Activated B cell treated with CpG ODN at 0.5 μM for 24 hours (primary cell): ENCODE data around the gene PAGR1. TPM values are rescaled to one million over a fixed set of nuclear protein-coding genes. Genes with fewer than 3 reads are reported as not detected.

ENCODE experiments used
- ATAC-seq: fragments of 200-7000 bp; cut with Tn5 transposase; one replicate; pipeline ENCODE4 v1.10.0; 2021; ENCODE audit warnings: low read depth, mild to moderate bottlenecking, moderate library complexity
- CTCF ChIA-PET: fragments of 350-600 bp; sonication (Branson Sonifier 250); formaldehyde crosslinking; loops from one replicate; lab custom pipeline; 2021; ENCODE audit warnings: antibody characterized with exemption; lab: Charles Lee
- POLR2A ChIA-PET: fragments of 350-600 bp; sonication (Branson Sonifier 250); formaldehyde crosslinking; loops from one replicate; lab custom pipeline; 2021; ENCODE audit warnings: antibody characterized with exemption; lab: Charles Lee
- DNase-seq: peaks from one replicate; pipeline ENCODE4 v3.0.0; 2022
- H3K27ac Mint-ChIP-seq: one replicate; pipeline ENCODE4 v1.8.0; 2020; ENCODE audit warnings: mixed read lengths
- H3K27me3 Mint-ChIP-seq: one replicate; pipeline ENCODE4 v1.8.0; 2021; ENCODE audit warnings: mixed read lengths
- H3K36me3 Mint-ChIP-seq: one replicate; pipeline ENCODE4 v1.8.0; 2021; ENCODE audit warnings: low read depth, mixed read lengths
- H3K4me1 Mint-ChIP-seq: one replicate; pipeline ENCODE4 v1.8.0; 2021; ENCODE audit warnings: mixed read lengths
- H3K4me3 Mint-ChIP-seq: one replicate; pipeline ENCODE4 v1.8.0; 2020; ENCODE audit warnings: mild to moderate bottlenecking, mixed read lengths
- H3K9me3 Mint-ChIP-seq: one replicate; pipeline ENCODE4 v1.8.0; 2020; ENCODE audit warnings: mixed read lengths
- CTCF ChIP-seq: fragments of 200-600 bp; IDR thresholded peaks from one replicate; pipeline ENCODE4 v1.8.0; 2022; ENCODE audit warnings: antibody characterized with exemption, mild to moderate bottlenecking
- intact Hi-C: fragments of 100-400 bp; cut with micrococcal nuclease; formaldehyde crosslinking; loops from one replicate; pipeline ENCODE4 v1.15.1; 2024
- total RNA-seq: library from RNA; stranded (reverse); gene quantifications from 2 replicates; pipeline ENCODE4 v1.2.3, GENCODE V29; 2022

PAGR1 gene
- 18.6 and 20.3 TPM in 2 replicates for total RNA-seq

- DNase-seq, result peak; percentile 97
- H3K27ac Mint-ChIP-seq, result peak within 1 kb of the TSS; percentile 99
- peak; percentile 74 for ATAC-seq
- peaks cover 71% of the 10 kb centered on the region for H3K4me1 Mint-ChIP-seq
- peaks cover 38% of the 10 kb centered on the region for H3K36me3 Mint-ChIP-seq
- H3K27me3 Mint-ChIP-seq, result no peaks in the 10 kb centered on the region
- peak; percentile 89 for TF ChIP-seq CTCF
- intact Hi-C loops, result loop anchor here (1.0 to 5.0 kb wide), 8 partner anchors 9 to 1361 kb away; partner anchors contain the start of genes CDIPT, FBXL19 and KIF22
- POLR2A ChIA-PET, result interaction anchor here (0.6 to 8.2 kb wide), 30 partner anchors 8 to 993 kb away, joined by 3 to 147 read pairs (median 5); partner anchors contain the start of genes ALDOA, ATXN2L, CDIPT and CORO1A
- H3K4me3 Mint-ChIP-seq, result peak within 1 kb of the TSS; percentile 99
- H3K9me3 Mint-ChIP-seq, result no peaks in the 10 kb centered on the region
- CTCF ChIA-PET, result interaction anchor here (0.6 to 2.3 kb wide), 8 partner anchors 8 to 117 kb away, joined by 4 to 23 read pairs (median 5); partner anchors contain the start of gene KIF22
Observed at GRCh38 chr16:29815793-29816693, at the start of gene PAGR1. Gene PAGR1, plus strand, starts transcription at chr16:29816152. Its CDS starts 374 bp downstream, at chr16:29816526.

- Mint-ChIP-seq H3K36me3 (no peaks in the 10 kb centered on the region), H3K27me3 (no peaks in the 10 kb centered on the region), H3K4me3 (no peak overlapping the region), H3K9me3 (no peaks in the 10 kb centered on the region), H3K4me1 (no peaks in the 10 kb centered on the region), H3K27ac (no peak overlapping the region)
- DNase-seq (no peak), ATAC-seq (no peak)
- CTCF ChIA-PET, result no interaction called here
- intact Hi-C loops, result no loop called here
- POLR2A ChIA-PET, result interaction anchor here (0.7 kb wide), 1 partner anchor 51 kb away, joined by 4 read pairs; no protein-coding TSS in a partner anchor
- no peak for TF ChIP-seq CTCF
Observed at GRCh38 chr16:29766571-29766970, 49.4 kb upstream of the PAGR1 start.

GRCh38 chr16:29767062-29767461, 48.9 kb upstream of the PAGR1 start:
- Mint-ChIP-seq H3K4me1 (no peaks in the 10 kb centered on the region), H3K27ac (no peak overlapping the region), H3K27me3 (no peaks in the 10 kb centered on the region), H3K4me3 (no peak overlapping the region), H3K36me3 (no peaks in the 10 kb centered on the region), H3K9me3 (no peaks in the 10 kb centered on the region)
- ChIA-PET POLR2A (interaction anchor here (0.7 kb wide), 1 partner anchor 50 kb away, joined by 4 read pairs; no protein-coding TSS in a partner anchor), CTCF (no interaction called here)
- intact Hi-C loops, result no loop called here
- DNase-seq, result no peak
- TF ChIP-seq CTCF, result no peak
- no peak for ATAC-seq

GRCh38 chr16:29769507-29769906, 46.4 kb upstream of the PAGR1 start:
- H3K27me3 Mint-ChIP-seq, result no peaks in the 10 kb centered on the region
- H3K27ac Mint-ChIP-seq, result no peak overlapping the region
- H3K36me3 Mint-ChIP-seq, result no peaks in the 10 kb centered on the region
- ChIA-PET CTCF (no interaction called here), POLR2A (no interaction called here)
- no peak overlapping the region for H3K4me3 Mint-ChIP-seq
- no peaks in the 10 kb centered on the region for H3K9me3 Mint-ChIP-seq
- no peak for TF ChIP-seq CTCF
- intact Hi-C loops, result no loop called here
- no peaks in the 10 kb centered on the region for H3K4me1 Mint-ChIP-seq
- no peak for ATAC-seq
- no peak for DNase-seq
